ENCODE results near the gene PRELP.

- TF ChIP-seq, protein P1, sequence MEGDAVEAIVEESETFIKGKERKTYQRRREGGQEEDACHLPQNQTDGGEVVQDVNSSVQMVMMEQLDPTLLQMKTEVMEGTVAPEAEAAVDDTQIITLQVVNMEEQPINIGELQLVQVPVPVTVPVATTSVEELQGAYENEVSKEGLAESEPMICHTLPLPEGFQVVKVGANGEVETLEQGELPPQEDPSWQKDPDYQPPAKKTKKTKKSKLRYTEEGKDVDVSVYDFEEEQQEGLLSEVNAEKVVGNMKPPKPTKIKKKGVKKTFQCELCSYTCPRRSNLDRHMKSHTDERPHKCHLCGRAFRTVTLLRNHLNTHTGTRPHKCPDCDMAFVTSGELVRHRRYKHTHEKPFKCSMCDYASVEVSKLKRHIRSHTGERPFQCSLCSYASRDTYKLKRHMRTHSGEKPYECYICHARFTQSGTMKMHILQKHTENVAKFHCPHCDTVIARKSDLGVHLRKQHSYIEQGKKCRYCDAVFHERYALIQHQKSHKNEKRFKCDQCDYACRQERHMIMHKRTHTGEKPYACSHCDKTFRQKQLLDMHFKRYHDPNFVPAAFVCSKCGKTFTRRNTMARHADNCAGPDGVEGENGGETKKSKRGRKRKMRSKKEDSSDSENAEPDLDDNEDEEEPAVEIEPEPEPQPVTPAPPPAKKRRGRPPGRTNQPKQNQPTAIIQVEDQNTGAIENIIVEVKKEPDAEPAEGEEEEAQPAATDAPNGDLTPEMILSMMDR (IDR thresholded peaks at IDR 0.05): no peak
- TF ChIP-seq POLR2A (IDR thresholded peaks at IDR 0.05): no peak
Observed at GRCh38 chr1:203464226-203464625, 11.4 kb upstream of the PRELP start.

Data from lower leg skin (tissue), 3 donors.